Body of pancreas (tissue), 4 donors: Measurements from ENCODE around the gene C11orf16.

Source experiments
- POLR2A ChIP-seq, 3 donors: fragments of 450-650 bp; IDR thresholded peaks; one replicate each; pipeline ENCODE4 v1.6.1; 2016; ENCODE audit warnings: antibody characterized with exemption in 3 of 3, mild to moderate bottlenecking in 2 of 3
- TF ChIP-seq, protein P1 (sequence below), 7 experiments: fragments of 450-650 bp in 4 of 7; fragments of 200-600 bp in 3 of 7; sonication (generic) in 3 of 7; IDR thresholded peaks; one replicate each; pipeline ENCODE4 v1.5.1; 2016 to 2019; ENCODE audit warnings: antibody characterized with exemption in 7 of 7

DNA sequence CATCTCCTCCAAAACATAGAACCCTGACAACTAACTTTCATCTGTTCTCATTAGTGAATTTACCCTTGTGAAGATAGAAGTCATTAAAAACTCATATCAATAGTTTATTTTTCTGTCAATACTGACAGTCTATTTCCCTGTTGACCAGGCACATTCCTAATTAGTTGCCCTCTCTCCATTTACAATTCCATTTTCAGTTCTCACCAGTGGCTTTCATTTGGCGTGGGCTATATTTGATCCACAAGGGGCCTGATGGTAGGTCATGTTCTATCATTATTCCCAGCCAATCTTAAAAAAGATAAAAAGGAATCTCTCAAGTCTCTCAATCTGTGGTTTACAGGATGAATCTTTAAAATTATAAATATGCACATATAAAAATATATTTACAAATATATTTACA lies 25.6 kb downstream of the C11orf16 start:
- TF ChIP-seq, protein P1, sequence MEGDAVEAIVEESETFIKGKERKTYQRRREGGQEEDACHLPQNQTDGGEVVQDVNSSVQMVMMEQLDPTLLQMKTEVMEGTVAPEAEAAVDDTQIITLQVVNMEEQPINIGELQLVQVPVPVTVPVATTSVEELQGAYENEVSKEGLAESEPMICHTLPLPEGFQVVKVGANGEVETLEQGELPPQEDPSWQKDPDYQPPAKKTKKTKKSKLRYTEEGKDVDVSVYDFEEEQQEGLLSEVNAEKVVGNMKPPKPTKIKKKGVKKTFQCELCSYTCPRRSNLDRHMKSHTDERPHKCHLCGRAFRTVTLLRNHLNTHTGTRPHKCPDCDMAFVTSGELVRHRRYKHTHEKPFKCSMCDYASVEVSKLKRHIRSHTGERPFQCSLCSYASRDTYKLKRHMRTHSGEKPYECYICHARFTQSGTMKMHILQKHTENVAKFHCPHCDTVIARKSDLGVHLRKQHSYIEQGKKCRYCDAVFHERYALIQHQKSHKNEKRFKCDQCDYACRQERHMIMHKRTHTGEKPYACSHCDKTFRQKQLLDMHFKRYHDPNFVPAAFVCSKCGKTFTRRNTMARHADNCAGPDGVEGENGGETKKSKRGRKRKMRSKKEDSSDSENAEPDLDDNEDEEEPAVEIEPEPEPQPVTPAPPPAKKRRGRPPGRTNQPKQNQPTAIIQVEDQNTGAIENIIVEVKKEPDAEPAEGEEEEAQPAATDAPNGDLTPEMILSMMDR (IDR thresholded peaks at IDR 0.05): no peak
- no peak for TF ChIP-seq POLR2A (IDR thresholded peaks at IDR 0.05)
